Fibroblast of peridontal ligament (primary cell): Measurements from ENCODE around the gene PRPF40B.

Experiments
- DNase-seq: peaks from one replicate; pipeline ENCODE4 v3.0.0-alpha.2; 2010; ENCODE audit errors: extremely low read depth

Gene PRPF40B

GRCh38 chr12:49684310-49684854 is 61.0 kb downstream of the PRPF40B start:
- DNase-seq, result peak; percentile 44

DNA sequence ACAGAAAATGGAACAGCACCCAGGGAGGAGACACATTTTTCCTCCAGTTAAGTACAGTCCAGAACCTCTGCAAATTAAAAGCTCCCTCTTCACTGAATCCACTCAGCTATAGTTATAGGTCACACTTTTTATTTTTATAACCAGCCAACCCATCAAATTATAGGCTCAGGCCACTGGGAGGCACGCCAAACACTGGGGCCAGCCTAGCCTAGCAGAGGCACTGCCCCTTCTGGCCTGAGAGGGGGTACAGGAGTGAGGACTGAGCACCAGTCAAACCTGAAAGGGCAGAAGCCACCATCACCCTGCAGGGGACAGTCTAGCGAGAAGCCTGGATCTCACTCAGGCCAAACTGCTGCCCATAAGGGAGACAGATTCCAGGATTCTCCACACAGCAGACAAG is 64.6 kb downstream of the PRPF40B start:
- no peak for DNase-seq

DNA sequence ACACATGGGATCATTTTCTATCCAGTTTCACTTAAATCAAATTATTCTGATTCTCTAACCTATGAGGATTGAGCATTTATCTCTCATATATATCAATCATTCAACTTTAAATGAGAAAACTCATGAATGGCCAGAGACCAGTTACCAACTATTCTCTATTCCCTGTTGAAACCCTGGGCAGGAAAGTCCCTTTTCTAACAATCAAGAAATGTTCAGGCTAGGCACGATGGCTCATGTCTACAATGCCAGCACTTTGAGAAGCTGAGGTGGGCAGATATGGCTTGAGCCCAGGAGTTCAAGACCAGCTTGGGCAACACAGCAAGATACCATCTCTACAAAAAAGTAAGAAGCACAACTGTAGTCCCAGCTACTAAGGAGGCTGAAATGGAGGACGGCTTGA is 65.9 kb downstream of the PRPF40B start:
- no peak for DNase-seq

GRCh38 chr12:49689785-49690184 is 66.4 kb downstream of the PRPF40B start:
- DNase-seq, result no peak

DNA sequence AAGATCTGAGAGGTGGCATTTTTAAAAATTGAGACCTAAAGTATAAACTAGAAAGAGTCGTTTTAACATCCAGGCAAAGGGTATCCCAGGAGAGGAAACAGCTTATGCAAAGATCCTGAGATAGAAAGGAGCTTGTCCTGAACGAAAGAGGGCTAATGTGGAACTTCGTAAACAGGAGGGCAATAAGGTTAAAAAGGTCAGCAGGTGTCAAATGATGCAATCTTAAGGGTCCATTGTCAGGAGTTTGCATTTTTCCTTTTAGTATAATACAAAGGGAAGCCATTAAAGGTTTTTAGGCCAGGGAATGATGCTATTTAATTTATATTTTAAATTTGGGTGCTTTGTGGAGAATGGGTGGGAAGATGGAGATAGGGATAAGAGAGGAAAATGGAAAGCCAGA is 69.5 kb downstream of the PRPF40B start:
- no peak for DNase-seq

- DNase-seq, result peak; percentile 46
These were observed 70.6 kb downstream of the PRPF40B start for GRCh38 chr12:49693931-49694444.
